OCI-LY1 (cell line): ENCODE measurements around the gene RIN3.

Experiments
- H2AFZ ChIP-seq: fragments of 200-600 bp; sonication (generic), shearing (Covaris generic); 2 replicates; pipeline ENCODE4 v1.6.0; 2014; ENCODE audit warnings: antibody characterized with exemption, mild to moderate bottlenecking, low read length
- H3F3A ChIP-seq: fragments of 200-600 bp; sonication (generic), shearing (Covaris generic); 2 replicates; pipeline ENCODE4 v1.6.0; 2014; ENCODE audit warnings: mild to moderate bottlenecking, antibody characterized with exemption, low read length, moderate library complexity; ENCODE audit not compliant: insufficient read depth
- H3K27ac ChIP-seq: fragments of 200-600 bp; sonication (generic); 2 replicates; pipeline ENCODE4 v1.5.1; 2014; ENCODE audit warnings: low read length, mixed run types, mild to moderate bottlenecking, low read depth; ENCODE audit not compliant: poor library complexity, severe bottlenecking
- H3K27me3 ChIP-seq: fragments of 200-600 bp; sonication (generic); 2 replicates; pipeline ENCODE4 v1.6.0; 2014; ENCODE audit warnings: antibody characterized with exemption, mild to moderate bottlenecking, low read length, moderate library complexity; ENCODE audit not compliant: insufficient read depth
- H3K36me3 ChIP-seq: fragments of 200-600 bp; sonication (generic); 2 replicates; pipeline ENCODE4 v1.6.1; 2014; ENCODE audit warnings: mild to moderate bottlenecking, antibody characterized with exemption, low read length, moderate library complexity, mixed read lengths; ENCODE audit not compliant: insufficient read depth
- H3K4me1 ChIP-seq: fragments of 200-600 bp; sonication (generic); 2 replicates; pipeline ENCODE4 v1.5.1; 2014; ENCODE audit warnings: mild to moderate bottlenecking, low read length, moderate library complexity; ENCODE audit not compliant: insufficient read depth, severe bottlenecking
- H3K4me2 ChIP-seq: fragments of 200-600 bp; sonication (generic), shearing (Covaris generic); 2 replicates; pipeline ENCODE4 v1.6.1; 2014; ENCODE audit warnings: low read length
- H3K4me3 ChIP-seq: fragments of 200-600 bp; sonication (generic); 2 replicates; pipeline ENCODE4 v1.5.1; 2014; ENCODE audit warnings: low read length, low read depth, mild to moderate bottlenecking, mixed read lengths; ENCODE audit not compliant: poor library complexity, severe bottlenecking
- H3K79me2 ChIP-seq: fragments of 200-600 bp; shearing (Covaris generic); 2 replicates; pipeline ENCODE4 v1.6.1; 2016; ENCODE audit warnings: mixed run types, low read length, mixed read lengths; ENCODE audit not compliant: insufficient read depth
- H3K9ac ChIP-seq: fragments of 200-600 bp; sonication (generic), shearing (Covaris generic); 2 replicates; pipeline ENCODE4 v1.6.1; 2014; ENCODE audit warnings: mild to moderate bottlenecking, low read length, mixed read lengths
- H3K9me2 ChIP-seq: fragments of 200-600 bp; sonication (generic), shearing (Covaris generic); 2 replicates; pipeline ENCODE4 v1.6.1; 2014; ENCODE audit warnings: low read depth, mild to moderate bottlenecking, low read length, mixed read lengths
- H3K9me3 ChIP-seq: fragments of 200-600 bp; shearing (Covaris generic); 2 replicates; pipeline ENCODE4 v1.6.1; 2014; ENCODE audit warnings: low read length, mixed read lengths
- H4K20me1 ChIP-seq: fragments of 200-600 bp; sonication (generic), shearing (Covaris generic); 2 replicates; pipeline ENCODE4 v1.6.0; 2016; ENCODE audit warnings: mild to moderate bottlenecking, low read length; ENCODE audit not compliant: insufficient read depth
- EZH2 ChIP-seq: fragments of 200-600 bp; sonication (generic), shearing (Covaris generic); IDR thresholded peaks from 2 replicates; pipeline ENCODE4 v1.8.0; 2017; ENCODE audit warnings: borderline replicate concordance, mixed run types, mild to moderate bottlenecking, antibody characterized with exemption, low read length, moderate library complexity, mixed read lengths
- TF ChIP-seq, protein P1 (sequence below): fragments of 200-600 bp; sonication (generic), shearing (Covaris generic); IDR thresholded peaks from 2 replicates; pipeline ENCODE4 v1.5.1; 2017; ENCODE audit warnings: mild to moderate bottlenecking, antibody characterized with exemption, low read length, moderate library complexity, mixed read lengths

Gene RIN3

DNA sequence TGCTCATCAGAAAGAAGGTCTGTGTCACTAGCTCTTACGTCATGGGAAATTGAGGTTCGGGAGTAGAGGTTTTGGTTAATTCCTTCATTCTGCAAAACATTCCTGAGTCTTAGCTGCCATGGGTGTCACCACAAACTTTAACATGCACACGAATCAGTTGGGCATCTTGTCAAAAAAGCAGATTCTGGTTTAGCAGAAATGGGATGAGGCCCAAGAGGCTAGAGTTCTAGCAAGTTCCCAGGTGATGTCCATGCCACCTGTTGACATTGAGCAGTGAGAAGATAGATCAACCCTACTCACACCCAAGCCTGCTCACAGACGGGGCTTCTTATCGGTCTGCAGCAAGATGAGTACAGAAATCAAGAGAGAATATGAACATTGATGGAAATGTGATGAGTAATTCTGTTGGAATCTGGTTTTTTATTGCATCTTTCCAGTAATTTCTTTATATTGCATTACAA, 11.7 kb upstream of the RIN3 start:
- Histone ChIP-seq H3K4me3 (no peak overlapping the region), H3K27me3 (no peaks in the 10 kb centered on the region; the same call in 1 of the 2 replicates), H3F3A (no peaks in the 10 kb centered on the region), H3K4me2 (no peak overlapping the region), H3K9ac (no peak overlapping the region), H4K20me1 (no peaks in the 10 kb centered on the region), H3K27ac (no peak overlapping the region), H3K9me3 (no peaks in the 10 kb centered on the region), H3K36me3 (no peaks in the 10 kb centered on the region), H3K79me2 (no peaks in the 10 kb centered on the region), H3K4me1 (no peaks in the 10 kb centered on the region), H2AFZ (no peak overlapping the region), H3K9me2 (no peaks in the 10 kb centered on the region)
- TF ChIP-seq, protein P1, sequence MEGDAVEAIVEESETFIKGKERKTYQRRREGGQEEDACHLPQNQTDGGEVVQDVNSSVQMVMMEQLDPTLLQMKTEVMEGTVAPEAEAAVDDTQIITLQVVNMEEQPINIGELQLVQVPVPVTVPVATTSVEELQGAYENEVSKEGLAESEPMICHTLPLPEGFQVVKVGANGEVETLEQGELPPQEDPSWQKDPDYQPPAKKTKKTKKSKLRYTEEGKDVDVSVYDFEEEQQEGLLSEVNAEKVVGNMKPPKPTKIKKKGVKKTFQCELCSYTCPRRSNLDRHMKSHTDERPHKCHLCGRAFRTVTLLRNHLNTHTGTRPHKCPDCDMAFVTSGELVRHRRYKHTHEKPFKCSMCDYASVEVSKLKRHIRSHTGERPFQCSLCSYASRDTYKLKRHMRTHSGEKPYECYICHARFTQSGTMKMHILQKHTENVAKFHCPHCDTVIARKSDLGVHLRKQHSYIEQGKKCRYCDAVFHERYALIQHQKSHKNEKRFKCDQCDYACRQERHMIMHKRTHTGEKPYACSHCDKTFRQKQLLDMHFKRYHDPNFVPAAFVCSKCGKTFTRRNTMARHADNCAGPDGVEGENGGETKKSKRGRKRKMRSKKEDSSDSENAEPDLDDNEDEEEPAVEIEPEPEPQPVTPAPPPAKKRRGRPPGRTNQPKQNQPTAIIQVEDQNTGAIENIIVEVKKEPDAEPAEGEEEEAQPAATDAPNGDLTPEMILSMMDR: no peak
- TF ChIP-seq EZH2: no peak

DNA sequence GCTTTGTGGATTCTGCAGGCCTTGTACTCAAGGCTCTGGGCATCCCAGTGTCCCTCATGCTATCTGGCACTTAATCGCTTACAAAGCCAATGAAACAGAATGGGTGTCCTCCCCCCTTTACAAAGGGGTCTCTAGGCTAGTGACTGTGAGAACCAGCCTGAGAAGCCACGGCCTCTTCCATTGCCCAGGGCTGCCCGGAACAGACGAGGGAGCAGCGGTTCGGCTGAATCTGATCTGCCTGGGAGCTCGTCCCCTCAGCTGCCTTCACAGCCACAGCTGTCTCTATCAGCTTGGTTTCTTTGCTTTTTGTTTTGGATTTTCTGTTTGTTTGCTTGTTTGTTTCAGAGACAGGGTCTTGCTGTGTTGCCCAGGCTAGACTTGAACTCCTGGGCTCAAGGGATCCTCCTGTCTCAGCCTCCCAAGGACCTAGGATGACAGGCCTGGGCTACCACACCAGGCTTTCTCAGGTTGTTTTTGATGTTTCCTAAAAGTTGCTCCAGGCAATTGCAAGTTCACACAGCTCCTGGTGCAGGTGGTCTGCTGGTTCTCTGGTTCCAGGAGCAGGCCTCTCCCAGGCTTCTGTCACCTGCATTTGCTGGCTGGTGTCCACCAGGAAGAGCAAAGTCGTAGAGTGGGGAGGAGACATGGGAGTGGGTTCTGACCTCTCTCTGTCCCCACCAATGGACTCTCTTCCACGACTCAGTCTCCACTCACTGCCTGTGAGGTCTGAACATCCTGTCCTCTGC, 10.9 kb upstream of the RIN3 start:
- no peak for TF ChIP-seq EZH2
- TF ChIP-seq, protein P1: no peak
- Histone ChIP-seq H3K4me1 (no peaks in the 10 kb centered on the region), H3F3A (no peaks in the 10 kb centered on the region), H3K79me2 (no peaks in the 10 kb centered on the region), H3K9me2 (no peaks in the 10 kb centered on the region), H3K27me3 (no peaks in the 10 kb centered on the region; the same call in 1 of the 2 replicates), H4K20me1 (no peaks in the 10 kb centered on the region), H2AFZ (no peak overlapping the region), H3K9me3 (no peaks in the 10 kb centered on the region), H3K36me3 (no peaks in the 10 kb centered on the region), H3K27ac (no peak overlapping the region), H3K9ac (no peak overlapping the region), H3K4me2 (no peak overlapping the region), H3K4me3 (no peak overlapping the region)

DNA sequence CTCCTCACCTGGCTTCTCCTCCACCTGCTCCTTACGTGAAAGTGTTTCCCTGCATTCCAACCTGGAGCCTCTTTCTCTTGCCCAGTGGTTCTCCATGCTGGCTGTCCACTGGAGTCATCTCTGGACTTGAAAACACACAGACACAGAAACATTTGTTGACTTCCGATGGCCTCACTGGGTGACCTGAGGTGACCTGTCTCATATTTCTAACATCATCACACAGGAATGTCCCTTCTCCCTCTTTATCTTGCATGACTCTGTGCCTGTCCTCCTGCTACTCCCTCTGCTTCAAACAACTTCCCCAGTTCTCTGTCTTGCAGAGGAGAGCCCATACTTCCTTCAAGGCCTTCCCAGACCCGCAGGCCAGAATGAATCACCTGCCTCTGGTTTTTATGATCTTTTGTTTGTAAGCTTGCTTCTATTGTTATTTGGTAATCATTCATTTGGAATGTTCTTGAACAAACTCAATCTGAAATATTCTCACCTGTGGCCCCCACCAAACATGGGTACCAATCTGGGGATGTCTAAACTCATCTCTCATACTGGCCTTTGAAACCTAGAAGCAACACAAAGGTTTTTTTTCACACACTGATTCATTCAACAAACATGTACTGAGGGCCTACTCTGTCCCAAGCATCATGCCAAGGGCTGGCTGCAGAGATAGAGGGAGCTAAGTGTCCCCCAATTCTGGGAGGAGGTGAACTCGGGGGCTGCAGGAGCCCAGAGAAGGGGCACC, 9.7 kb upstream of the RIN3 start:
- H3K4me1 ChIP-seq: no peaks in the 10 kb centered on the region
- H3K27me3 ChIP-seq: no peaks in the 10 kb centered on the region; the same call in 1 of the 2 replicates
- no peaks in the 10 kb centered on the region for H3F3A ChIP-seq
- no peak for TF ChIP-seq EZH2
- TF ChIP-seq, protein P1: no peak
- no peak overlapping the region for H3K4me2 ChIP-seq
- no peak overlapping the region for H2AFZ ChIP-seq
- H3K36me3 ChIP-seq: no peaks in the 10 kb centered on the region
- no peak overlapping the region for H3K9ac ChIP-seq
- H3K79me2 ChIP-seq: no peaks in the 10 kb centered on the region
- H3K27ac ChIP-seq: no peak overlapping the region
- no peak overlapping the region for H3K4me3 ChIP-seq
- H3K9me2 ChIP-seq: no peaks in the 10 kb centered on the region
- H4K20me1 ChIP-seq: no peaks in the 10 kb centered on the region
- H3K9me3 ChIP-seq: no peaks in the 10 kb centered on the region
